RWPE2 (cell line): ENCODE data around the gene CFD.

Experiments used
- ATAC-seq: fragments of 200-7000 bp; cut with Tn5 transposase; 3 replicates; pipeline ENCODE4 v1.9.1; 2021; ENCODE audit warnings: low read depth
- DNase-seq: peaks from one replicate; pipeline ENCODE4 v3.0.0-alpha.2; 2020; ENCODE audit warnings: low spot score
- H3K27ac ChIP-seq: fragments of 450-650 bp; 2 replicates; pipeline ENCODE4 v1.5.1; 2017; ENCODE audit warnings: mild to moderate bottlenecking; ENCODE audit not compliant: poor library complexity, severe bottlenecking
- H3K27me3 ChIP-seq: fragments of 250-450 bp; sonication (Bioruptor Pico); 2 replicates; pipeline ENCODE4 v1.5.1; 2021; ENCODE audit warnings: mild to moderate bottlenecking, moderate library complexity; ENCODE audit not compliant: insufficient read depth, poor library complexity, severe bottlenecking
- H3K36me3 ChIP-seq: fragments of 250-450 bp; sonication (Bioruptor Pico); 2 replicates; pipeline ENCODE4 v1.5.1; 2020; ENCODE audit warnings: low read depth, mild to moderate bottlenecking, moderate library complexity
- H3K4me1 ChIP-seq: fragments of 250-450 bp; sonication (Bioruptor Pico); 2 replicates; pipeline ENCODE4 v1.5.1; 2021; ENCODE audit warnings: mild to moderate bottlenecking, moderate library complexity; ENCODE audit not compliant: insufficient read depth, poor library complexity, severe bottlenecking
- H3K4me3 ChIP-seq: fragments of 250-450 bp; sonication (Bioruptor Pico); 2 replicates; pipeline ENCODE4 v1.5.1; 2021; ENCODE audit warnings: mild to moderate bottlenecking, moderate library complexity; ENCODE audit not compliant: severe bottlenecking
- H3K9me3 ChIP-seq: fragments of 250-450 bp; sonication (Bioruptor Pico); 2 replicates; pipeline ENCODE4 v1.5.1; 2021; ENCODE audit warnings: mild to moderate bottlenecking, moderate library complexity; ENCODE audit not compliant: severe bottlenecking
- CTCF ChIP-seq: fragments of 450-650 bp; IDR thresholded peaks from one replicate; pipeline ENCODE4 v1.5.1; 2017; ENCODE audit warnings: mild to moderate bottlenecking, moderate library complexity; ENCODE audit not compliant: poor library complexity, severe bottlenecking

CFD gene

DNA sequence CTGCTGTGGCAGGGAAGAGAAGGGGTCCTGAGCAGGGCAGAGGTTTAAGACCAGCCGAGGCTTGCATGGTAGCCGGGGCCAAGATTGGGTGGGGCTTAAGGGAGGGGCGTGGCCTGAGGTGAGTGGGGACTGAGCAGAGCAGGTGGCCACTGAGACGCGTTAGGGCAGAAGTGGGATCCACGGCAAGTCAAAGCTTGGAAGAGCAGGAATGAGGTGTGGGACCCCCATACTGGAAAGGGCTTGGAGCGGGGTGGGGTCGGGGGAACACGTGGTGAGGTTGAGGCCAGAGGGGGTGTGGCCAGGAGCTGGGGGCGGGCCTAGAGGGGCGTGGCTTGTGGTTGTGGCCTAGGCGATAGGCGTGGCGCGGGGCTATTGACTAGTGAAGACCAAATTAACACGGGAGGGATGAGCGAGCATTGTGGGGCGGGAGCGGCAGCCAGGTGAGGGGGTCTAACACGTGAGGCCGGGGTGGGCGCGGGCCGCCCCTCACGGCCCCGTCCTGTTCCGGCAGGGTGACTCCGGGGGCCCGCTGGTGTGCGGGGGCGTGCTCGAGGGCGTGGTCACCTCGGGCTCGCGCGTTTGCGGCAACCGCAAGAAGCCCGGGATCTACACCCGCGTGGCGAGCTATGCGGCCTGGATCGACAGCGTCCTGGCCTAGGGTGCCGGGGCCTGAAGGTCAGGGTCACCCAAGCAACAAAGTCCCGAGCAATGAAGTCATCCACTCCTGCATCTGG is 3.3 kb downstream of the CFD start:
- H3K4me3 ChIP-seq: no peak overlapping the region
- ATAC-seq: peak; percentile 48
- no peak for TF ChIP-seq CTCF
- no peaks in the 10 kb centered on the region for H3K9me3 ChIP-seq
- H3K36me3 ChIP-seq: no peaks in the 10 kb centered on the region
- H3K4me1 ChIP-seq: peaks cover 3% of the 10 kb centered on the region
- DNase-seq: no peak
- no peak overlapping the region for H3K27ac ChIP-seq
- peaks cover 6% of the 10 kb centered on the region for H3K27me3 ChIP-seq

- TF ChIP-seq CTCF: no peak
- no peaks in the 10 kb centered on the region for H3K9me3 ChIP-seq
- H3K27me3 ChIP-seq: peaks cover 6% of the 10 kb centered on the region
- peaks cover under 1% of the 10 kb centered on the region for H3K36me3 ChIP-seq
- peaks cover 3% of the 10 kb centered on the region for H3K4me1 ChIP-seq
- H3K4me3 ChIP-seq: no peak overlapping the region
- no peak overlapping the region for H3K27ac ChIP-seq
- no peak for ATAC-seq
- DNase-seq: no peak
Measured at GRCh38 chr19:863315-863620, 3.8 kb downstream of the CFD start.

DNA sequence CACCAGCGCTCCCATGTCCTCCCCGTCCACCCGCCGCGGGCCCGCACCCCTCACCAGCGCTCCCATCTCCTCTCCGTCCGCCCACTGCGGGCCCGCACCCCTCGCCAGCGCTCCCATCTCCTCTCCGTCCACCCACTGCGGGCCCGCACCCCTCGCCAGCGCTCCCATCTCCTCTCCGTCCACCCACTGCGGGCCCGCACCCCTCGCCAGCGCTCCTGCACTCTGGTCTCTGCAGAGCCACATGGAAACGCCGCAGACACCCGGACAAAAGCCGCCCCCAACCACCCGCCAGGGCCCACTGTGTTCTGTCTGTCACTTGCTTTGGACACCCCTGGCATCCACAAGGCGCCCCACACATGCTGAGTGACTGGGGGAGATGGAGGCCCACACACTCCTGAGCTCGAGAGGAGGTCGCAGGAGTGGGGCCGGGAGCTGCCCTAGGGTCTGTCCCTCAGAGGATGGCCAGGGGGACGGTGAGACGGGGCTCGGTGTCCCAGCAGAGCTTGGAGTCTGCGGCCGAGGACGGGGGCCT is 7.4 kb downstream of the CFD start:
- no peaks in the 10 kb centered on the region for H3K27me3 ChIP-seq
- no peak for TF ChIP-seq CTCF
- no peak for DNase-seq
- no peak overlapping the region for H3K27ac ChIP-seq
- no peak for ATAC-seq
- peaks cover 9% of the 10 kb centered on the region for H3K4me1 ChIP-seq
- H3K9me3 ChIP-seq: no peaks in the 10 kb centered on the region
- H3K4me3 ChIP-seq: no peak overlapping the region
- peaks cover 16% of the 10 kb centered on the region for H3K36me3 ChIP-seq

DNA sequence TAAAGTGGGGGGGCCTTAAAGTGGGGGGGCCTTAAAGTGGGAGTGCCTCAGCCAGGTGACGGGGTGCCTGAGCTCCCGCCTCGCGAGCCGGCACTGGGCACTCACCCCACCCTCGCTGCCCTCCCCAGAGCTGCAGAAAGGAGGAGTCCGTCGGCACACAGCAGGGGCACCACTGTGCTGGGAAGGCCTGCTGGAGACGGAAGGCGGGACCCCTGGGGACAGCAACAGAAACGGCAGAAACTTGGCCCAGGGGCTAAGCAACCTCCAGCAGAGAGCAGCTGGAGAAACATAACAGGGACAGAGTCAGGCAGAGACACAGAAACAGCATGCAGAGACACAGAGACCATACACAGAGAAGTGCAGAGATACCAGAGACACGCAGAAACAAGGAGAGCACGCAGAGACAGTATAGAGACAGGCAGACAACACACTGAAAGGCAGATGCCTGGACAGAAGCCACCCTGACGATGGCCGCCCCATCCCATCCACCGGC is 7.9 kb downstream of the CFD start:
- no peak overlapping the region for H3K4me3 ChIP-seq
- H3K27ac ChIP-seq: no peak overlapping the region
- no peaks in the 10 kb centered on the region for H3K9me3 ChIP-seq
- peaks cover 16% of the 10 kb centered on the region for H3K36me3 ChIP-seq
- DNase-seq (no peak), ATAC-seq (no peak)
- H3K27me3 ChIP-seq: no peaks in the 10 kb centered on the region
- no peak for TF ChIP-seq CTCF
- peaks cover 14% of the 10 kb centered on the region for H3K4me1 ChIP-seq

DNA sequence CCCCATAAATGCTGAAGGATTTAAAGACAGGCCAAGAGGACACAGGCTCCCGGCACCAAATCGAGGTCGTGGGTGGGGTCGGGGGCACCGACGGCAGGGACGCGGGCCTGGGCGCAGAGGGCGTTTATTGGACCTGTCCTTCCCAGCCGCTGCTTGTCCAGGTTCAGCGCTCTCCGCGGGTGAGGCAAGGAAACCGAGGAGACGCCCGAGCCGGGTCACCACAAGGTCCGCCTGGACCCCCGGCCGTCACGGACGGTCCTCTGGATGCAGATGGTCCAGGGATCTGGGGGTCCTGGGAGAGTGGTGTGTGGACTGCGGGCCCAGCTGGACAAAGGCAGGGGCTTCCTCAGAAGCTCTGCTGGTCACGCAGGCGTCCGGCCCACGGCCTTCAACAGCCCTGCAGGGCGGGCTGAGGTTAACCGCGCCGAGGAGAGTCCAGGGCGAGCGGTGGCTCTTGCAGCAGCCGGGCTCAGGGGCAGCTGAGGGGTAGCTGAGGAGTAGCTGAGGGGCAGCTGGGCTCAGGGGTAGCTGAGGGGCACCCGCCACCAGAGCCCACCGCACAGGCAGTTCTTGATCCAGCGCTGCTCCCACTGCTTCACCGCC is 8.5 kb downstream of the CFD start:
- H3K27ac ChIP-seq: no peak overlapping the region

More for the DNA sequence above, 8.5 kb downstream of the CFD start:
- no peak for TF ChIP-seq CTCF
- no peak overlapping the region for H3K4me3 ChIP-seq
- H3K9me3 ChIP-seq: no peaks in the 10 kb centered on the region
- H3K4me1 ChIP-seq: peaks cover 17% of the 10 kb centered on the region
- DNase-seq (no peak), ATAC-seq (no peak)
- H3K27me3 ChIP-seq: no peaks in the 10 kb centered on the region
- peaks cover 16% of the 10 kb centered on the region for H3K36me3 ChIP-seq
